ENCODE measurements around the gene USP24. TPM values are rescaled to one million over a fixed set of nuclear protein-coding genes. Genes with fewer than 3 reads are reported as not detected.
A peak's percentile ranks its signal among the peaks of the same experiment; 100 is the strongest.

Gene USP24
- total RNA-seq, 1 experiment from 2014 or later: 45.7 TPM

DNA sequence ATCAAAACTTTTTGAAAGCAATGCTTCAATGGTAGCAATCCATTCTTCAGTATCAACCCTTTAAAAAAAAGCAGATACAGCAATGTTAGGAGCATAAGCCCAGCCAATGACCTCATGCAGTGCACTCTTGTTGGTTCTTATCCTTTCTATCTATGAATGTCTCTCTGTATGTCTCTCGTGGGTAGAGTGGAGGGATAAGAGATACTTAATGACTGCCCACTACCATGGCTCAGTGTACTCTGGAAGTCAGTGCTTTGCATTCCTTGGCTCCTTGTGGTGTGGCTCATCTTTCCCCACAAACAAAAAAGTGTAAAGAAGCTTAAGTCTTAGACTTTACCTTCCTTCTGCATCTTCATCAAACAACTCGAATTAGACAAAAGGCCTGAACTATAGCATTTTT lies 125.5 kb downstream of the USP24 start:
- ChIA-PET CTCF (no interaction called here), POLR2A (no interaction called here)
- intact Hi-C loops (cut with micrococcal nuclease): no loop called here
- no peaks in the 10 kb centered on the region for H3K4me1 Mint-ChIP-seq (ENCODE audit: insufficient read depth, unreplicated experiment)
- no peaks in the 10 kb centered on the region for H3K27me3 Mint-ChIP-seq (ENCODE audit: insufficient read depth, unreplicated experiment)
- DNase-seq (ENCODE audit: unreplicated experiment): no peak
- TF ChIP-seq, protein P1, sequence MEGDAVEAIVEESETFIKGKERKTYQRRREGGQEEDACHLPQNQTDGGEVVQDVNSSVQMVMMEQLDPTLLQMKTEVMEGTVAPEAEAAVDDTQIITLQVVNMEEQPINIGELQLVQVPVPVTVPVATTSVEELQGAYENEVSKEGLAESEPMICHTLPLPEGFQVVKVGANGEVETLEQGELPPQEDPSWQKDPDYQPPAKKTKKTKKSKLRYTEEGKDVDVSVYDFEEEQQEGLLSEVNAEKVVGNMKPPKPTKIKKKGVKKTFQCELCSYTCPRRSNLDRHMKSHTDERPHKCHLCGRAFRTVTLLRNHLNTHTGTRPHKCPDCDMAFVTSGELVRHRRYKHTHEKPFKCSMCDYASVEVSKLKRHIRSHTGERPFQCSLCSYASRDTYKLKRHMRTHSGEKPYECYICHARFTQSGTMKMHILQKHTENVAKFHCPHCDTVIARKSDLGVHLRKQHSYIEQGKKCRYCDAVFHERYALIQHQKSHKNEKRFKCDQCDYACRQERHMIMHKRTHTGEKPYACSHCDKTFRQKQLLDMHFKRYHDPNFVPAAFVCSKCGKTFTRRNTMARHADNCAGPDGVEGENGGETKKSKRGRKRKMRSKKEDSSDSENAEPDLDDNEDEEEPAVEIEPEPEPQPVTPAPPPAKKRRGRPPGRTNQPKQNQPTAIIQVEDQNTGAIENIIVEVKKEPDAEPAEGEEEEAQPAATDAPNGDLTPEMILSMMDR (IDR thresholded peaks at IDR 0.05; ENCODE audit: unreplicated experiment): no peak
- H3K9me3 Mint-ChIP-seq (ENCODE audit: unreplicated experiment): no peaks in the 10 kb centered on the region
- BruUV-seq (replicated peaks): no TSS peak
- H3K4me3 Mint-ChIP-seq (ENCODE audit: unreplicated experiment): no peak overlapping the region
- peaks cover 80% of the 10 kb centered on the region for H3K36me3 Mint-ChIP-seq (ENCODE audit: insufficient read depth, unreplicated experiment)
- H3K27ac Mint-ChIP-seq (ENCODE audit: low read depth, unreplicated experiment): no peak overlapping the region

DNA sequence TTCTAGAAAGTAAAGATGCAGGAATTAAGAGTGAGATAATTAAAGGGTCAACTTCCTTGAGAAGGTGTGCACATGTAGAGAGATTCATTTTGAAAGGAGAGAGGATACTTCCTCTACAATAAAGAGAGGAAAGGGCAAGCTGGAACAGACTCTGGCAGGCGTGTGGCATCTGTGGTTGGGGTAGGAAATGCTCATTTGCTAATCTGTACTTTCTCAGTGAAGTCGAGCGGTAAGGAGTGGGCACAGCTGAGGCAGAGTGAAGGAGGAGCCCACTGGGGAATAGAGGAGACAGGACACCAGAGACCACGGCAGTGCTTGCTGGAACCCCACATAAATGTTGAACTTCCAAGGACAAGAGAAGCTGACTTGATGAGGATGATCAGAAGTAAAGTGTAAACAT lies 126.8 kb downstream of the USP24 start:
- intact Hi-C loops (cut with micrococcal nuclease): no loop called here
- no TSS peak for BruUV-seq (replicated peaks)
- DNase-seq (ENCODE audit: unreplicated experiment): no peak

GRCh38 chr1:55087439-55087838 lies 127.7 kb downstream of the USP24 start:
- Mint-ChIP-seq H3K9me3 (ENCODE audit: unreplicated experiment) (no peaks in the 10 kb centered on the region), H3K36me3 (ENCODE audit: insufficient read depth, unreplicated experiment) (peaks cover 85% of the 10 kb centered on the region), H3K27me3 (ENCODE audit: insufficient read depth, unreplicated experiment) (no peaks in the 10 kb centered on the region), H3K27ac (ENCODE audit: low read depth, unreplicated experiment) (peak overlapping the region; percentile 33), H3K4me1 (ENCODE audit: insufficient read depth, unreplicated experiment) (no peaks in the 10 kb centered on the region), H3K4me3 (ENCODE audit: unreplicated experiment) (no peak overlapping the region)
- TF ChIP-seq, protein P1 (IDR thresholded peaks at IDR 0.05; ENCODE audit: unreplicated experiment): no peak
- CTCF ChIA-PET: no interaction called here
- POLR2A ChIA-PET: no interaction called here
- no peak for DNase-seq (ENCODE audit: unreplicated experiment)
- intact Hi-C loops (cut with micrococcal nuclease): no loop called here
- no TSS peak for BruUV-seq (replicated peaks)

More for the DNA sequence above, 126.8 kb downstream of the USP24 start:
- Mint-ChIP-seq H3K9me3 (ENCODE audit: unreplicated experiment) (no peaks in the 10 kb centered on the region), H3K4me1 (ENCODE audit: insufficient read depth, unreplicated experiment) (no peaks in the 10 kb centered on the region), H3K27me3 (ENCODE audit: insufficient read depth, unreplicated experiment) (no peaks in the 10 kb centered on the region), H3K36me3 (ENCODE audit: insufficient read depth, unreplicated experiment) (peaks cover 80% of the 10 kb centered on the region), H3K27ac (ENCODE audit: low read depth, unreplicated experiment) (no peak overlapping the region), H3K4me3 (ENCODE audit: unreplicated experiment) (no peak overlapping the region)
- TF ChIP-seq, protein P1 (IDR thresholded peaks at IDR 0.05; ENCODE audit: unreplicated experiment): no peak
- ChIA-PET POLR2A (interaction anchor here (0.6 kb wide), 2 partner anchors 61 to 1513 kb away, joined by 3 read pairs; no protein-coding TSS in a partner anchor), CTCF (interaction anchor here (1.5 kb wide), 1 partner anchor 190 kb away, joined by 4 read pairs; no protein-coding TSS in a partner anchor)

GRCh38 chr1:55084257-55084656 lies 130.9 kb downstream of the USP24 start:
- Mint-ChIP-seq H3K27ac (ENCODE audit: low read depth, unreplicated experiment) (no peak overlapping the region), H3K27me3 (ENCODE audit: insufficient read depth, unreplicated experiment) (no peaks in the 10 kb centered on the region), H3K4me1 (ENCODE audit: insufficient read depth, unreplicated experiment) (peaks cover 6% of the 10 kb centered on the region), H3K9me3 (ENCODE audit: unreplicated experiment) (no peaks in the 10 kb centered on the region), H3K4me3 (ENCODE audit: unreplicated experiment) (no peak overlapping the region), H3K36me3 (ENCODE audit: insufficient read depth, unreplicated experiment) (peaks cover 90% of the 10 kb centered on the region)
- no TSS peak for BruUV-seq (replicated peaks)
- CTCF ChIA-PET: interaction anchor here (1.3 kb wide), 1 partner anchor 13 kb away, joined by 4 read pairs; no protein-coding TSS in a partner anchor
- TF ChIP-seq, protein P1 (IDR thresholded peaks at IDR 0.05; ENCODE audit: unreplicated experiment): no peak
- POLR2A ChIA-PET: interaction anchor here (1.4 kb wide), 1 partner anchor 17 kb away, joined by 3 read pairs; no protein-coding TSS in a partner anchor
- intact Hi-C loops (cut with micrococcal nuclease): no loop called here
- DNase-seq (ENCODE audit: unreplicated experiment): no peak
